ENCODE measurements around the gene PABPC1L.

- TF ChIP-seq POLR2A (IDR thresholded peaks at IDR 0.05) (no peak), POLR2AphosphoS5 (IDR thresholded peaks at IDR 0.05) (no peak), CTCF (IDR thresholded peaks at IDR 0.05) (no peak), EP300 (IDR thresholded peaks at IDR 0.05) (no peak)
Observed at GRCh38 chr20:44943828-44944227, 34.0 kb downstream of the PABPC1L start.
